Colonic mucosa (tissue), 4 donors: ENCODE measurements around the gene CACNG6. TPM values are rescaled to one million over a fixed set of nuclear protein-coding genes. Genes with fewer than 3 reads are reported as not detected.

Experiments
- DNase-seq: peaks from one replicate; pipeline ENCODE4 v3.0.0-alpha.2; 2020
- H3K27ac ChIP-seq: fragments of 200-600 bp; one replicate; pipeline ENCODE4 v1.8.0; 2021
- H3K27me3 ChIP-seq: fragments of 200-600 bp; one replicate; pipeline ENCODE4 v1.8.0; 2021
- H3K36me3 ChIP-seq: fragments of 200-600 bp; one replicate; pipeline ENCODE4 v1.8.0; 2021
- H3K4me1 ChIP-seq: fragments of 200-600 bp; one replicate; pipeline ENCODE4 v1.8.0; 2021; ENCODE audit warnings: mild to moderate bottlenecking
- H3K4me3 ChIP-seq: fragments of 200-600 bp; one replicate; pipeline ENCODE4 v1.8.0; 2021
- H3K9ac ChIP-seq, 2 donors: one replicate each; pipeline ENCODE4 v1.7.0; 2013; ENCODE audit warnings: control low read depth in 2 of 2, low read depth in 2 of 2, low read length in 2 of 2
- H3K9me3 ChIP-seq: fragments of 200-600 bp; one replicate; pipeline ENCODE4 v1.8.0; 2021
- CTCF ChIP-seq: fragments of 200-600 bp; IDR thresholded peaks from one replicate; pipeline ENCODE4 v1.8.0; 2022; ENCODE audit warnings: antibody characterized with exemption, mild to moderate bottlenecking
- intact Hi-C: fragments of 100-400 bp; cut with DNase I; formaldehyde crosslinking; loops from one replicate; pipeline ENCODE4 v1.14.1; 2022
- total RNA-seq, 2 donors: library from RNA; stranded (reverse); fragmentation: NEBNext Ultra II Directional in 1 of 2; extraction: Animal tissue kit (Norgen Biotek cat#: 25700) in 1 of 2; gene quantifications; one replicate each; pipeline ENCODE4 v1.2.1, GENCODE V29; 2021
- donor health status: healthy.
- donor health status: DM: no; HTN: no; CAD: no.
- donor health status: DM: no; HTN: no; CAD: no.

Gene CACNG6
- not detected for total RNA-seq

GRCh38 chr19:53991224-53992113 lies at the start of gene CACNG6:
CACNG6 (plus strand) TSS chr19:53991637; CDS start chr19:53992878, 1,241 bp downstream.
- H3K9me3 ChIP-seq = no peaks in the 10 kb centered on the region
- H3K9ac ChIP-seq = no peak within 1 kb of the TSS
- H3K27me3 ChIP-seq = peaks cover 17% of the 10 kb centered on the region
- TF ChIP-seq CTCF = no peak
- H3K4me1 ChIP-seq = no peaks in the 10 kb centered on the region
- H3K27ac ChIP-seq = no peak within 1 kb of the TSS
- no peak for DNase-seq
- no peaks in the 10 kb centered on the region for H3K36me3 ChIP-seq
- H3K4me3 ChIP-seq = peak within 1 kb of the TSS; percentile 17
- intact Hi-C loops = no loop called here

- H3K27me3 ChIP-seq = peaks cover 17% of the 10 kb centered on the region
Observed at GRCh38 chr19:53942001-53942786, 49.2 kb upstream of the CACNG6 start.

GRCh38 chr19:53944416-53944815 lies 47.0 kb upstream of the CACNG6 start:
- Histone ChIP-seq H3K9ac (no peak overlapping the region), H3K36me3 (no peaks in the 10 kb centered on the region), H3K4me3 (no peak overlapping the region), H3K27me3 (peaks cover 17% of the 10 kb centered on the region), H3K9me3 (no peaks in the 10 kb centered on the region), H3K27ac (no peak overlapping the region), H3K4me1 (no peaks in the 10 kb centered on the region)
- TF ChIP-seq CTCF = no peak
- intact Hi-C loops = no loop called here
- no peak for DNase-seq

More at GRCh38 chr19:53942001-53942786, 49.2 kb upstream of the CACNG6 start:
- no peak for TF ChIP-seq CTCF
- no peak for DNase-seq
- intact Hi-C loops = no loop called here
- Histone ChIP-seq H3K4me1 (no peaks in the 10 kb centered on the region), H3K4me3 (no peak overlapping the region), H3K9ac (no peak overlapping the region), H3K36me3 (no peaks in the 10 kb centered on the region), H3K9me3 (no peaks in the 10 kb centered on the region), H3K27ac (no peak overlapping the region)

GRCh38 chr19:53944933-53945332 lies 46.5 kb upstream of the CACNG6 start:
- no peak for TF ChIP-seq CTCF
- no peak for DNase-seq
- no peak overlapping the region for H3K27ac ChIP-seq
- intact Hi-C loops = no loop called here
- no peak overlapping the region for H3K4me3 ChIP-seq
- no peak overlapping the region for H3K9ac ChIP-seq
- H3K9me3 ChIP-seq = no peaks in the 10 kb centered on the region
- H3K4me1 ChIP-seq = no peaks in the 10 kb centered on the region
- H3K36me3 ChIP-seq = no peaks in the 10 kb centered on the region
- peaks cover 17% of the 10 kb centered on the region for H3K27me3 ChIP-seq

GRCh38 chr19:53945441-53945840 lies 46.0 kb upstream of the CACNG6 start:
- Histone ChIP-seq H3K27me3 (peaks cover 17% of the 10 kb centered on the region), H3K36me3 (no peaks in the 10 kb centered on the region), H3K9me3 (no peaks in the 10 kb centered on the region), H3K4me1 (no peaks in the 10 kb centered on the region), H3K9ac (no peak overlapping the region), H3K4me3 (no peak overlapping the region), H3K27ac (no peak overlapping the region)
- TF ChIP-seq CTCF = no peak
- intact Hi-C loops = no loop called here
- no peak for DNase-seq
